Pulmonary artery endothelial cell (primary cell): ENCODE data around the gene LINGO1. TPM values are rescaled to one million over a fixed set of nuclear protein-coding genes. Genes with fewer than 3 reads are reported as not detected.

Experiments used
- DNase-seq: peaks from one replicate; pipeline ENCODE4 v3.0.0-alpha.2; 2011; ENCODE audit warnings: low read depth, low spot score
- total RNA-seq: library from RNA; depleted of rRNA; stranded (reverse); fragments of >200 nt; gene quantifications from 2 replicates; pipeline ENCODE4 v1.2.3, GENCODE V29; 2014

The LINGO1 gene, protein sequence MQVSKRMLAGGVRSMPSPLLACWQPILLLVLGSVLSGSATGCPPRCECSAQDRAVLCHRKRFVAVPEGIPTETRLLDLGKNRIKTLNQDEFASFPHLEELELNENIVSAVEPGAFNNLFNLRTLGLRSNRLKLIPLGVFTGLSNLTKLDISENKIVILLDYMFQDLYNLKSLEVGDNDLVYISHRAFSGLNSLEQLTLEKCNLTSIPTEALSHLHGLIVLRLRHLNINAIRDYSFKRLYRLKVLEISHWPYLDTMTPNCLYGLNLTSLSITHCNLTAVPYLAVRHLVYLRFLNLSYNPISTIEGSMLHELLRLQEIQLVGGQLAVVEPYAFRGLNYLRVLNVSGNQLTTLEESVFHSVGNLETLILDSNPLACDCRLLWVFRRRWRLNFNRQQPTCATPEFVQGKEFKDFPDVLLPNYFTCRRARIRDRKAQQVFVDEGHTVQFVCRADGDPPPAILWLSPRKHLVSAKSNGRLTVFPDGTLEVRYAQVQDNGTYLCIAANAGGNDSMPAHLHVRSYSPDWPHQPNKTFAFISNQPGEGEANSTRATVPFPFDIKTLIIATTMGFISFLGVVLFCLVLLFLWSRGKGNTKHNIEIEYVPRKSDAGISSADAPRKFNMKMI
- 0.04 TPM in 1 of 2 replicates, not detected in the other for total RNA-seq

DNA sequence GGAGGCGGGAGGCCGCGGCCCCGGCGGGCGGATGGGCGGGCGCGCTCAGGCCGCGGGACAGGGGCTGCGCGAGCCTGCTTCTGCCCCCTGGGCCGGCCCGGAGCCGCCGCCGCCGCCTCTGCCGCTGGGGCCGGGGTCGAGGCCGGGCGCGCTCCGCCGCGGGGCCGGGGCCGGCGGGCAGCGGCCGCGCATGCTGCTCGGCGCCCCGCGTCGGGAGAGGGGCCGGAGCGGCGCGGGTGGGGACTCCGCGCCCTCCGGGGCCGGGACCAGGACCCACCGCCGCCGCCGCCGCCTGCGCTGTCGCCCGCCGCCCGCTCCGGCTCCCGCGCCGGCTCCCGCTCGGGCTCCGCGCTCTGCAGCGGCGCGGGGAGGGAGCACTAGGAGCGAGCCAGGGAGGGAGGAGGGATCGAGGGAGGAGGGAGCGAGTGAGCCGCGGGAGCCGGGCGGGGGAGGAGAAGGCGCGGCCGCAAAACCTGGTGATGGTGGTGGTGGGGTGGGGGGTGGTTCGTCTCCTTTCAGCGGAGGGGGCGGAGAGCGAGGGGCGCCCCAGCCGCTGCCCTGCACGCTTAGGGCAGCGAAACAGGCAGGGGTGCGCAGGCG is at the start of gene LINGO1:
TSS of gene LINGO1 (minus strand) at position 379 of the 600 bp plus-strand sequence. CDS start 597 bp downstream, outside the sequence.
- DNase-seq, result no peak

DNA sequence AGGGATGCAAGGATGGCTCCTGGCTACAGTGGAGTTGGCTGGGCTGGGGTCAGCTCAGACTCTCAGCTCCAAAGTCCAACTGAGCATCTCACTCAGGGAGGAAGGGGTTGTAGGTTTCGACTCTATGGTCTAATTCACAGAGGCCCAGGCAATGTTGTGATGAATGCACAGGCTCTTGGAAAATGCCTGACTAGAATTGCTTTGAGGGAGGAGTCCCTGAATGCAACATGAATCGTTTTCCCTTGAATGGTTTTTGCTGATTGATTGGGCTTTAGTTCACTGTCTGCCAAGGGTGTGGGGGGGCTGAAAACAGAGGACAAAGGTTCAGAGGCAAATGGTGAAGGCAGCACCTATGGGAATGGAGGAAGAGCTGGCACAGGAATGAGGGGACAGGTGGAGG is 48.6 kb upstream of the LINGO1 start:
- no peak for DNase-seq

DNA sequence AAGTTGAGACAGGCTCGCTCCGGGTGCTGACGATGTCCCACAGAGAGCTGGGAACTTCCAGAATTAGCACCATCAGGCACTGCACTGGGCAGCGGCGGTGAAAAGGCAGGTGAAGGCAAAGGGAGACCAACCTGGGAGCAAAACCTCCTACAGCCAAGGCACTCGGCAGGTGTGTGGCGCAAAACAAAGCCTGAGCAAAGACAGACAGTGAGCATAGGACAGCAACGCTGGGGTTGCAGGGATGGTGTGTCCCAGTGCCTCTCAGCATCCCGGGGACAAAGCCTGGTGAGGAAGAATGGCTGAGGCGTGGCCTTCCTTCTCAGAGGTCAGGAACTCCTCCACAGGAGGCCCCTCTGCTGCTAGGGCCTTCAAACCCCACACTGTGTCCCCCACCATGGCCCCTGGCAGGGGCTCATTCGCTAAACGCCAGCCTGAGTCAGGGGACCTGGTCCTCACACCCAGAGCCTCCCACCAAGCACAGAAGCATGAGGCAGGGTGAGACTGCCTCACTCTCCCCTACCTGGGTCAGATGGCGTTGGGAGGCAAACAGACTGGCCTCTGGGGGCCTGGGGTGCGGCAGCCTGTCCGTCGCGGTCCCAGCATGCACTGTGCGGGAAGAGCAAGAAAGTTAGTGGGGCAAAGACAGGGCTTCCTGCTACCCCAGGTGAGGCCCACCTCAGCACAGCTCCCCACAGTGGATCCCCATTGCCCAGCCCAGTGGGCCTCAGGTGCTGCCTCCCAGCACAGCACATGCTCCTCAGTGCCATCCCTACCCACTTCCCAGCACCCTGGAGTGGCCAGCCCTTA is 44.1 kb upstream of the LINGO1 start:
- DNase-seq, result no peak

DNA sequence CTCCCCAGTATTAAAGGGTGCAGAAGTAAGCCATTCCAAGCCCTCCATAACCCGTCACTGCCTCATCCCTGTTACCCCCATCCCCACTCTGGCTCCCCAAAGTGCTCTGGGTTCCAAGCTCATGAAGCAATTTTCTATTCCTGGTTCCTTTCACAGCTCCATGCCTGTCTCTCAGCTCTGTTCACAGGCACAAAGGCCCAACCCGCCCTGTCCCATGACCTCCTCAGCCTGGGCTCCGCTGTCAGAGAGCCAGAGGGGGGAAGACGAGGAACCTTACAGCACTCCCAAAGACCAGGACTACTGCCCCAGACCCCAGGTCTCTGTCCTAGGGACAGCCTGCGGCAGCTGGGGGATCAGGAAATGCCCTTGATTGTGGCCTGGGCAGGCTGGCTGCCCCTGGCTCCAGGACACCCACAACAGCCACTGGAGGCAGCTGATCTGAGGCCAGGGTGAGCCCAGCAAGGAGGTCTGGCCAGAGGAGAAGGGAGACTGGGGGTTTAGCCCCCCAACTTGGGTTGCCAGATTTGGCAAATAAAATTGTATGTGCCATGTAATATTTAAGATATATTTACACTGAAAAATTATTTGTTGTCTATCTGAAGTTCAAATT is 43.2 kb upstream of the LINGO1 start:
- no peak for DNase-seq

DNA sequence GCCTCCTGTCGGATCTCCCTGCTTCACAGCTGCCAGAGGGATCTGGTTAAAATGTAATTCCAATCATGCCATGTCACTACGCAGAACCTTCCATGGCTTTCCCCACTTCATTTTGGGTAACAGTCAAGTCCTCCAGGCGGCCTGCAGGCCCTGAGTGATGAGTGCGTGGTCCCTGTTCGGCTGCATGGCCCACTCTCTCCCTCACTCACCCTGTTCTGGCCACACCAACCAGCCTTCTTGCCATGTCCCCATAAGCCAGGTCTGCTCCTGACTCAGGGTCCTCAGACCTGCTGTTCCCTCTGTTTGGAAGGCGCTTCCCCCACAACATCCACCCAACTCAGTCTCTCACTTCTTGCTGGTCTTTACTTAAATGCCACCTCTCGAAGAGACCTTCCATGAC is 41.6 kb upstream of the LINGO1 start:
- DNase-seq, result no peak

DNA sequence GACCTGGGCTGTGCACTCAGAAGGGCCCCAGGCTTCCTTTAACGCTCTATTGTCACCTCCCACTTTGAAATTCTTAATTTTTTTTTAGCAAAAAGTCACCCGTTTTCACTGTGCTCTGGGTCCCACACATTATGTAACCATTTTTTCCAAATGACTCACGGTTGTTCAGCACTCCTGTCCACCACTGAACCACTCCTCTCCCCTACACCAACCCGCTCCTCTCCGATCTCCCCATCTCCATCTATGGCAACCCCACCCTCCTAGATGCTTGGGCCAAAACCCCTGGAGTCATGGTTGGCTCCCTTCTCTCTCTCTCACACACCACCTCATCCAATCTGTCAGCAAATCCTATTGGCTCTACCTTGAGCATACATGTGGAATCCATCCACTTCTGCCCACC is 41.2 kb upstream of the LINGO1 start:
- DNase-seq, result no peak

DNA sequence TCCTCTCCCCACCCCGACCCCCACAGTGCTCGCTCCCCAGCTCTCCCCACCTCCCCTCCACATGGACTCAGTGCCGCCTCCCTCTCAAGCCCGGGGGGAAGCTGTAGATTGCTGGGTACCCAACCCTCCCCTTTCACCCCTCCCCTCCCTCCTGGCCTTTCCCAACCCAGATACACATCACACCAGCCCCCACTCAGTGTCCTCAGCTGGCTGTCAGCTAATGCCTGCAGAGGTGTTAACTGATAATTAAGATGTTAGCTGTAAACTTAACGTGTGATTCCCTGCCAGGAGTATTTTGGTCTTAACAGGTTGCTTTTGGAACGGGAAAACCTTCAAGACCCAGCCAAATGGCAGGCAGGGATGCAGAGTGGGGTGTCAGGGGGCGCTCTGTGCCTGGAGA is 39.4 kb upstream of the LINGO1 start:
- DNase-seq, result no peak

DNA sequence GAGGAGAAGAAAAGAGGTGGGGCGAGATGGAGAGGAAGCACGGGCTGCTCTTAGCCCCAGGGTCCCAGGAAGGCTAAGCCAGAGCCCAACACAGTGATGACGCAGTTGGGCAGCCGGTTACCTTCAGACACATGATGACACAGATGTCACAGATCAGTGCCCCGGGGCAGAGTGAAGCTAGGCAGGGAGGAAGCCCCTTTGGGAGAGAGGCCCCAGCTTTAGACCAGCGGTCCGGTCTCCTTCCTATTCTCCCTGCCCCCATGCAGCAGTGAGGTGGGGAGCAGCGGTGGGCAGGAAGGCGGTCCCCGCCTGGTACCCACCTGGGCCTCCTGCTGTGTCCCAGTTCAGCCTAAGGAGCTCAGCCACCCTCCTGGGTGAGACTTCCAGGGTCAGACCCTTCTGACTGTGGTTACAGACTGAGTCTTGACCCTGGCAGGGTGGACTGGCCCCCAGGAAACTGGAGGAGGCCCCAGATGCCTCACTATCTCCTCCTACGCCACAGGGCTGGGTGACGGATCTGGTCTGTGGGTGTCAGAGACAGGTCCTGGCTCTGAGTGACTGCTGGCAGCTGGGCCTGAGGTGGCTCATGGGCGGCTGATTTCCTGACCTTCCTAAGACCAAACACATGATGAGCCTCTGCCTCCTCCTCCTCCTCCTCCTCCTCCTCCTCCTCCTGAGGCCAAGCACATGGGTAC is 38.8 kb upstream of the LINGO1 start:
- no peak for DNase-seq

DNA sequence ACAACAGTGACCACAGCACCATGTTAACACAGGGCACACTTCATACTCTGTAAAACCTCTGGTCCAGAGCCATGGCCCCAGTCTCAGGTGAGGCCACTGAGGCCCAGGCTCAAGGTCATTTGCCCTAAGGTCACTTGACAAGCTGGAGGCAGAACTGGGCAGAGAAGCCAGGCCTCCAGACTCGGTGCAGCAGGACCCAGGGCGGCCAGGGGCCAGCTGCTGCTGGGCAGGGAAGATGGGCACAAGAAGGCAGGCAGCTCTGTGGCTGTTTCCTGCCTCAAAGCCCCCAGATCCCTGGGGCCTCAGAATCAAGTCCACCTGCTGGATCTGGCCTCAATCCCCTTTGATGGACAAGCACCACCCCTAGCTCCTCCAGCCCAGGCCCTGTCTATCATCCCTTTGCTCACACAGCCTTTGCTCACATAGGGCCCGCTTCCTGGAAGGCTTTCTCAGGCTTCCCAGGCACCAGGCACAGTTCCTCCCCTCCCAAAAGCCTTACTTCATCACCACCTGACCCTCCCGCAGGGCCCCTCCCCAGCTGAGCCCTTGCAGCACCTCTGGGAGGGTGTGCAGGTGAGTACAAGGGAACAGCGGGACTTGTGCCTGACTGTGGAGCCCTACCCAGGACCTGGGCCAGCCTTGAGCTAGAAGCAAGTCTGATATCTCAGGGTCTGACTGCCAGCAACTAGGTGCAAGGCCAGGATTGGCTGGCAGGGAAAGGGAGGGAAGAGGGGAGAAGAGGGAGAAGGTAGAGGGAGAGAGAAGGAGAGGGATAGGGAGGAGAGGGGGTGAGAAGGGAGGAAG is 38.0 kb upstream of the LINGO1 start:
- no peak for DNase-seq

DNA sequence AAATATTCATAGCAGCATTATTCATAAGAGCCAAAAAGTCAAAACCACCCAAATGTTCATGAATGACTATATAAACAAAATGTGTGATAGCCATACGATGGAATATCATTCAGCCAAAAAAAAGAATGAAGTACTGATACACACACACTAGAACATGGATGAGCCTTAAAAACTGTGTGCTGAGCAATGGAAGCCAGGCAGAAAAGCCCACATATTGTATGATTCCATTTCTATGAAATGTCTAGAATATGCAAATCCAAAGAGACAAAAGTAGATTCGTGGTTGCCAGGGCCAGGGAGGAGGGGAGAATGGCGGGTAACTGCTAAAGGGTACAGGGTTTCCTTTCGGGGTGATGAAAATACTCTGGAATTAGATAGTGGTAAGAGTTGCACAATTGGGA is 37.2 kb upstream of the LINGO1 start:
- no peak for DNase-seq

DNA sequence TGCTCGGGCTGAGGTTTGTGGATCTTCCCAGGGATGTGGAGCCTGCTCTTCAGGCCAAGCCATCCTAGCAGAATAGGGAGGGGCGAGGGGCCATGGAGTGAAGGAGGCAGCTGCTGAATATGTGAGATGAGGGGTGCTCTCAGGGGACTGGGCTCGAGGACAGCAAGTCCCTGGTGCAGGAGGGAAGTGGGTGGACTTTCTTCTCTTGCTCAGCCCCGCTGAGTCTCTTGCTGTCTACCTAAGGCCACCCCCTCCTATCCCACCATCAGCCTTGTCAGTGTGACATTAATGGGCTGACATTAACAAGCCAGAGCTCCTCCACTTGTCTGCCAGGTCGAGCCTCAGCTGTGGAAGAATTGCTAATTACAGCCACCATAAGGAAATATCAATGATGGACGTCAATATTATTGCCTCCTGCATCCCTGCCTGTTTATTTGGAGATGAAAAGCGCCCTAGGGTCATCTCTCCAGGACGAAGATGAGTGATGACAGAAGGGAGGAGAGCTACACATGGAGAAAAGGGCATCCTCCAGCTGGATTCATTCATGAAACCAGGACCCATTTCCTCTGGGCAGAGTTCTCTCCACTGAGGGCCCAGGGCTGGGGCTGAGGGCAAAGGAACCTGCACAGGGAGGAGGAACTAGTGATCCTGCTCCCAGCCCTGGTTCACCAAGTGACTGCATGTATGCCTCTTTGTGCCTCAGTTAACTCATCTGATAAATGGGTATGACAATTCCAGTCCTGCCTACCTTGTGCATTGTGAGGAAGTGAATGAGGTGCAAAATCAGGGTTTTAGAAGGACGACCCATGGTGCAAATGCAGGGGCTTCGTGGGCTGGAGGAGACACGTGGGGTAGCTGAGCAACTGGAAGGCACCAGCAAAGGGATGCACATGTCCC is 34.9 kb upstream of the LINGO1 start:
- no peak for DNase-seq

DNA sequence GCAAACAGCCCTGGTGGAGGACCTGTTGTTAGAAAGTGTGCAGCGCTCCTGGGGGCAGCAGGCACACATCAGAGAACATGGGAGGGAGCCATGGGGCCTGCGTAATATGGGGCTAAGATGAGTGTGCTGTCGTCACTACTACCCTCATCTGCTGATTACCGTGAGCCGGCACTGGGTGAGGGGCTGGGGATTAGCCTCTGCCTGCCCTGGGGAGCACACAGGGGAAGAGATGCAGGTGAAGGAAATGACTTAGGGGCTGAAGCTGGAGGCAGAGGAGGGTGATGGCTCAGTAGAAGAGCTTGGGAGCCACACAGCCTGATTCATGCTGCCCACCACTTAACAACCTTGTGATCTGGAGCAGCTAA is 33.6 kb upstream of the LINGO1 start:
- no peak for DNase-seq

DNA sequence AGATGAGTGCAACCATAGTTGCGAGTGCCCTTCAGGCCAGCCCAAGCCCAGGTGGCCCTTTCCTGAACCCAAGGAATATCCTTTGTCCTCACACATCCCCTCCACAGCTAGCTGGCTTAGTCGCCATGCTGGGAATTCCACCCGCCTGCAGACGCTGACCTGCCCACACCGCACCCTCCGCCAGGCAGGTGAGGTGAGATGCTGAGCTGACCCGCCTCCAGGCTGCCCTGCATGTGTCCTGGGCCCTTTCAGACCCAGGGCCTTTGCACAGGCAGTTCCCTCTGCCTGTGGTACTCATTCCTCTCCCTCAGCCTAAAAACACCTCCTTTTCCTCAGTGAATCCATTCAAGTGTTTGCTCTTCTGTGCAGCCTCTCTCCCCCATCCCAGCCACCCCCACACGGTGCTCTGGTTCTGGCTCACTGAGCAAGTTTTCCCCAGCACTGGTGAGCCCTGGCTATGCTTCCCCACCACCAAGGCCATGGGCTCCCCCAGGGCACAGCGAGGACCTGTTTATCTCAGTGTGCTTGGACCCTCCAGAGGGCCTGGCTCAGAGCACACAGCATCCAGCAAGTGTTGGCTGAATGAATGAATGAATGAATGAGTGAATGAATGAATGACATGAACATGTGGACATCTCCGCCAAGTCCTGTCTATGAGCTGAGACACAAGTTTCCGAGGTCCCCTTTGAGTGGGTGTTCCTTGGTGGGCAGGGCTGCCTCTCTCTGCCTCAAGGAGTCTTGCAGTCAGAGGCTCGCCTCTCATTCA is 33.0 kb upstream of the LINGO1 start:
- DNase-seq, result no peak

DNA sequence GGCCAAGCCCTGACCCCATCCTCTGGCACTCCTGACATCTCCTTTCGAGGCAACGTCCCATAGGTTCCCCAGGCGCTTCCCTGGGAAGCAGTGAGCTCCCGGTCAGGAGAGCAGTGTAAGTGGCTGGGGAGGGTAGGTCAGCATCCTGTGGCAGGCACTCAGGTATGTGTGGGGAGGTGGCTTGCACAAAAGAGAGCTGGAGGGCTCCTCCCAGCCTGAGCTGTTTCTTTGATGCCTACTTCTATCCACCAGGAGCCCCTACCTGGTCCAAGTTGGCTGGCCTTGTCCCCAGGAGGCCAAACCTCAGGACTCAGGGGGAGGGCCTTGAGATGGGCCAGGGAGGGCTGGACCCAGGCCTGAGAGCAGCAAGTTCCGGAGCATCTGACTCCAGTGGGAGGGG is 31.7 kb upstream of the LINGO1 start:
- no peak for DNase-seq

DNA sequence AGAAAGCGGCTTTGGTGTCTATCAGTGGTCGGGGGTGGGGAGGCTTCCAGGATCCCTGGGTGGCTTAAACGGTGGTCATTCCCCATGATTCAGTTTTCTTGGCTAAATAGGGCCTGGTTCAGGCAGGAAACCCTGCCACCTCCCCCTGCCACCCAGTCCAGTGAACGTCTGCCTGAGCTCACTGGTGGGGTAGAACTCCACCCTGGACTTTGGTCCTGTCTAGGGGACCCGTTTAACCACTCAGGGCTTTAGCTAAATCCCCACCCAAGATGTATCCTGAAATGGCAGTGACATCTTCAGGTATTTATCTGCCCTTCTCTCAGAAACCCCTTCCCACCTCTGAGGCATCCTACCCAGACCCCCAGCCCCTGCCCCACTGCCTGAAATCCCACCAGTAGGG is 30.5 kb upstream of the LINGO1 start:
- no peak for DNase-seq

DNA sequence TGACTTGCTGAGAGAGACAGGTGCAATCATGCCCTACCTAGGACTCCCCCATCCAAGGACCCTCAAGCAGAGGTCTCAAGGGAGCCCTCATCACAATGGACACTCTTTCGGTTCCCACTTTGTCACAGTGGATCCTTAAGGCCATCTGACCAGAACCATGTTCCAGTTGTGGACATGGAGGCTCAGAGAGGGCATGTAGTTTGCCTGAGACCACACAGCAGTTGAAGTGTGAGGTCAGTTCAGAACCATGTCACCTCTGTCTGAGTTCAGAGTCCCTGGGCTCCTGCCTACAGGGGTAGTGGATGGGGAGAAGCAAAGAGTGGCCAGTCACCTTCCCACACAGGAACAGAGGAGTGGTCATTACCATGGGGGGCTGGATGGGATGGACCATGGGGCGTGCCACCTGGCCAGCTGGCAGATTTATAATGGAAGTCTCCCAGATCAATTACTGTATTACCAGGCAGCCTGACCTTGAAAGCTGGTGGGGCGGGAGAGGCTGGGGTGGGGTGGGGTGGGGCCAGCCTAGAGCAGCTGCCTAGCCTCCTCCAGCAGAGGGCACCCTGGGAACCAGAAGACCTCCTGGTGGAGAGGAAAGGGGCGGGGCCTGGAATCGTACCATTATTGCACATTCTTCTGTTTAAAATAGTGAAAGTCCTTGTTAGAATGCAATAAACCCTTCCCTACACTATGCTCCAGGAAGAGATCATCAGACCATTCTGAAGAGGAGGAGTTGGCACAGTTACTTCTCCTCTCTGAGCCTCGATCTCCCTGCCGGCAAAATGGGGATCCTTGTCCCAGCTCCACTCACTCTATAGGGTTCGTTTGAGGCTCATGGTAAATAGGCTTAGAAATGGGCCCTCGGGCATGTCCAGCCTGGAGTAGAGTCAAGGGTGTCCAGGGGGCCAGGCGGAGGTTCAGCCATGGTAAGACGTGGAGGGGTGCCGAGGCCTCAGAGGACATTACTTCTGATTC is 26.9 kb upstream of the LINGO1 start:
- DNase-seq, result no peak

DNA sequence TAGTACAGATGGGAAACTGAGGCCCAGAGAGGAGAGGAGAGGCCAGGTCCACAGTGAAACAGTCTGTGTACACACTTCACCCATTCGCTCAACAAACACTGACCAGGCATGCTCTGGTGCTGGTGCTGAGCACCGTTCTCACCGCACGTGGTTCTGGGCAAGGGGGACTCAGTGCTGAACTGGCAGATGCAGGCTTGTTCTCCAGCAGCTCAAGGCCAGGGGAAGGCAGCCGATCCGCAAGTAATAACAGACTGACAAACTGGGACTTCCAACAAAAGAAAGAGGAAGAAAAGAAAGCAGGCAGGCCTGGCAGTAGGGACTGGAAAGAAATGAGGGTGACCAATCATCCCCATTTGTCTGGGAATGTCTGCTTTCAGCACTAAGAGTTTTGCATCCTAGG is 25.6 kb upstream of the LINGO1 start:
- DNase-seq, result no peak
